Measurements from ENCODE around the gene PAX2. TPM values are rescaled to one million over a fixed set of nuclear protein-coding genes. Genes with fewer than 3 reads are reported as not detected.

The PAX2 gene
- total RNA-seq, 1 donor from 2014 or later, result not detected

- Mint-ChIP-seq H3K4me1 (ENCODE audit: low read depth, unreplicated experiment) (peaks cover 4% of the 10 kb centered on the region), H3K4me3 (ENCODE audit: unreplicated experiment) (no peak overlapping the region), H3K9me3 (ENCODE audit: unreplicated experiment) (peaks cover 19% of the 10 kb centered on the region), H3K27ac (ENCODE audit: unreplicated experiment) (no peak overlapping the region), H3K27me3 (ENCODE audit: unreplicated experiment) (peaks cover 22% of the 10 kb centered on the region), H3K36me3 (ENCODE audit: unreplicated experiment) (peaks cover 15% of the 10 kb centered on the region)
- TF ChIP-seq CTCF (IDR thresholded peaks at IDR 0.05; ENCODE audit: partially characterized antibody, unreplicated experiment), result no peak
- DNase-seq, result no peak
Observed at GRCh38 chr10:100780324-100780723, 34.9 kb downstream of the PAX2 start.

GRCh38 chr10:100781145-100781665 is 35.8 kb downstream of the PAX2 start:
- Mint-ChIP-seq H3K4me3 (ENCODE audit: unreplicated experiment) (no peak overlapping the region), H3K27ac (ENCODE audit: unreplicated experiment) (no peak overlapping the region), H3K27me3 (ENCODE audit: unreplicated experiment) (peaks cover 22% of the 10 kb centered on the region), H3K4me1 (ENCODE audit: low read depth, unreplicated experiment) (no peaks in the 10 kb centered on the region), H3K9me3 (ENCODE audit: unreplicated experiment) (peaks cover 19% of the 10 kb centered on the region), H3K36me3 (ENCODE audit: unreplicated experiment) (peaks cover 11% of the 10 kb centered on the region)
- TF ChIP-seq CTCF (IDR thresholded peaks at IDR 0.05; ENCODE audit: partially characterized antibody, unreplicated experiment), result no peak
- no peak for DNase-seq

GRCh38 chr10:100782461-100783244 is 37.3 kb downstream of the PAX2 start:
- no peak for DNase-seq
- Mint-ChIP-seq H3K9me3 (ENCODE audit: unreplicated experiment) (peaks cover 19% of the 10 kb centered on the region), H3K4me1 (ENCODE audit: low read depth, unreplicated experiment) (no peaks in the 10 kb centered on the region), H3K27me3 (ENCODE audit: unreplicated experiment) (peaks cover 25% of the 10 kb centered on the region), H3K4me3 (ENCODE audit: unreplicated experiment) (no peak overlapping the region), H3K36me3 (ENCODE audit: unreplicated experiment) (peaks cover 8% of the 10 kb centered on the region), H3K27ac (ENCODE audit: unreplicated experiment) (no peak overlapping the region)
- no peak for TF ChIP-seq CTCF (IDR thresholded peaks at IDR 0.05; ENCODE audit: partially characterized antibody, unreplicated experiment)

- H3K9me3 Mint-ChIP-seq (ENCODE audit: unreplicated experiment), result peaks cover 15% of the 10 kb centered on the region
- no peak for TF ChIP-seq CTCF (IDR thresholded peaks at IDR 0.05; ENCODE audit: partially characterized antibody, unreplicated experiment)
- peaks cover 26% of the 10 kb centered on the region for H3K27me3 Mint-ChIP-seq (ENCODE audit: unreplicated experiment)
- H3K36me3 Mint-ChIP-seq (ENCODE audit: unreplicated experiment), result peaks cover 8% of the 10 kb centered on the region
- no peaks in the 10 kb centered on the region for H3K4me1 Mint-ChIP-seq (ENCODE audit: low read depth, unreplicated experiment)
- H3K4me3 Mint-ChIP-seq (ENCODE audit: unreplicated experiment), result no peak overlapping the region
- no peak for DNase-seq
- no peak overlapping the region for H3K27ac Mint-ChIP-seq (ENCODE audit: unreplicated experiment)
Observed at GRCh38 chr10:100784126-100784525, 38.7 kb downstream of the PAX2 start.

- Mint-ChIP-seq H3K4me3 (ENCODE audit: unreplicated experiment) (no peak overlapping the region), H3K4me1 (ENCODE audit: low read depth, unreplicated experiment) (no peaks in the 10 kb centered on the region), H3K36me3 (ENCODE audit: unreplicated experiment) (no peaks in the 10 kb centered on the region), H3K27ac (ENCODE audit: unreplicated experiment) (no peak overlapping the region), H3K27me3 (ENCODE audit: unreplicated experiment) (peaks cover 19% of the 10 kb centered on the region), H3K9me3 (ENCODE audit: unreplicated experiment) (peaks cover 6% of the 10 kb centered on the region)
- no peak for TF ChIP-seq CTCF (IDR thresholded peaks at IDR 0.05; ENCODE audit: partially characterized antibody, unreplicated experiment)
- no peak for DNase-seq
Observed at GRCh38 chr10:100786591-100786990, 41.2 kb downstream of the PAX2 start.

Measured in glutamatergic neuron (in vitro differentiated cells).